Measurements from ENCODE around the gene LASP1.

LASP1 gene

GRCh38 chr17:38970128-38970527, 100.3 kb downstream of the LASP1 start:
- DNase-seq (ENCODE audit: insufficient read length, low spot score) (no peak), FAIRE-seq (no peak)
- peak; percentile 1 for TF ChIP-seq CTCF (IDR thresholded peaks at IDR 0.05; ENCODE audit: insufficient read depth, missing control alignments)

GRCh38 chr17:38970804-38971203, 100.9 kb downstream of the LASP1 start:
- FAIRE-seq (no peak), DNase-seq (ENCODE audit: insufficient read length, low spot score) (no peak)

More at GRCh38 chr17:38970804-38971203, 100.9 kb downstream of the LASP1 start:
- TF ChIP-seq CTCF (IDR thresholded peaks at IDR 0.05; ENCODE audit: insufficient read depth, missing control alignments) = no peak

All from D721Med (cell line).